ENCODE measurements around the gene CBX4.

- TF ChIP-seq CTCF (tag by site-specific recombination; IDR thresholded peaks at IDR 0.05) (no peak), ZNF785 (tag by site-specific recombination; IDR thresholded peaks at IDR 0.05) (no peak)
These were observed 50.8 kb downstream of the CBX4 start for GRCh38 chr17:79788455-79788854.
